GM20431 (cell line): ENCODE results near the gene MT2A.

Experiments
- in situ Hi-C: fragments of 300-500 bp; cut with MseI, MboI; formaldehyde crosslinking; loops from one replicate; pipeline ENCODE4 v1.15.0; 2020; ENCODE audit warnings: low sequenced_read_pairs; ENCODE audit not compliant: unreplicated experiment

MT2A gene

DNA sequence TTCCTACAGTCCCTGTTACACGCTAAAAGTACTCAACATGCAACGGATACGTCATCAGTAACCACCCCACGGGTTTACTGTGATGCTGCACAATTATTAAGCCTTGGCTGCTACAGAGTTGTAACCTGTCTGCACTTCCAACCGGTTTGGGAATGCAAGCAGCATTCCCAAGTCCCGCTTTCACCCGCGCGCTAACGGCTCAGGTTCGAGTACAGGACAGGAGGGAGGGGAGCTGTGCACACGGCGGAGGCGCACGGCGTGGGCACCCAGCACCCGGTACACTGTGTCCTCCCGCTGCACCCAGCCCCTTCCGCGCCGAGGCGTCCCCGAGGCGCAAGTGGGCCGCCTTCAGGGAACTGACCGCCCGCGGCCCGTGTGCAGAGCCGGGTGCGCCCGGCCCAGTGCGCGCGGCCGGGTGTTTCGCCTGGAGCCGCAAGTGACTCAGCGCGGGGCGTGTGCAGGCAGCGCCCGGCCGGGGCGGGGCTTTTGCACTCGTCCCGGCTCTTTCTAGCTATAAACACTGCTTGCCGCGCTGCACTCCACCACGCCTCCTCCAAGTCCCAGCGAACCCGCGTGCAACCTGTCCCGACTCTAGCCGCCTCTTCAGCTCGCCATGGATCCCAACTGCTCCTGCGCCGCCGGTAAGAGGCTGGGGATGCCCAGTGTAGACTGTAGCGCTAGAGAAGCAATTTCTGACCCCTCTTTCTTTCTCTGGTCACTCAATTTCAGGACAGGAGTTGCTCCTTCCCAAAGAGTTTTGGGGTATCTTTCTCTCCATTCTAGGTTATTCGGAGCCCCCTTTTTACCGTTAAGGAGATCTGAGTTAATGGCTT, at the start of gene MT2A:
MT2A (plus strand) TSS at position 542 of the 833 bp plus-strand sequence; CDS start at position 614, 72 bp downstream.
- in situ Hi-C loops, result no loop called here

DNA sequence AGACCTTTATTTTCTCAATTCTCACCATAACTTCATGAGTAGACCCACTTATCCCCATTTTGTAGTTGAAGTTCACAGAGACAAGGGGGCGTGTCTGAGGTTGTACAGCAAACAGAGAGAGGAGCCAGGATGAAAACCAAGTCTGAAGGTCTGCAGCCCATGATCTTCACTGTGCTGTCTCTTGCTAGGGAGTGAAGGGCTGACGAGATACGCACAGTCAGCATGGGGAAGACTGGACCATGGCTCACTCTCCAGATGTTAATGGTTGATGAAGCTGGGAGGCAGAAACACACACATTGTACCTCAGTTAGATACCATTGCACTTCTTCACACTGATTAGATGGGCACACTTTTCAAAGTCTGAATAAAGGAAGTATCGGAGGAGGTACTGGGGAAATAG, 49.3 kb upstream of the MT2A start:
- in situ Hi-C loops, result no loop called here

GRCh38 chr16:56560447-56560846, 47.9 kb upstream of the MT2A start:
- in situ Hi-C loops, result no loop called here

- in situ Hi-C loops, result no loop called here
Observed at GRCh38 chr16:56561126-56561525, 47.3 kb upstream of the MT2A start.

DNA sequence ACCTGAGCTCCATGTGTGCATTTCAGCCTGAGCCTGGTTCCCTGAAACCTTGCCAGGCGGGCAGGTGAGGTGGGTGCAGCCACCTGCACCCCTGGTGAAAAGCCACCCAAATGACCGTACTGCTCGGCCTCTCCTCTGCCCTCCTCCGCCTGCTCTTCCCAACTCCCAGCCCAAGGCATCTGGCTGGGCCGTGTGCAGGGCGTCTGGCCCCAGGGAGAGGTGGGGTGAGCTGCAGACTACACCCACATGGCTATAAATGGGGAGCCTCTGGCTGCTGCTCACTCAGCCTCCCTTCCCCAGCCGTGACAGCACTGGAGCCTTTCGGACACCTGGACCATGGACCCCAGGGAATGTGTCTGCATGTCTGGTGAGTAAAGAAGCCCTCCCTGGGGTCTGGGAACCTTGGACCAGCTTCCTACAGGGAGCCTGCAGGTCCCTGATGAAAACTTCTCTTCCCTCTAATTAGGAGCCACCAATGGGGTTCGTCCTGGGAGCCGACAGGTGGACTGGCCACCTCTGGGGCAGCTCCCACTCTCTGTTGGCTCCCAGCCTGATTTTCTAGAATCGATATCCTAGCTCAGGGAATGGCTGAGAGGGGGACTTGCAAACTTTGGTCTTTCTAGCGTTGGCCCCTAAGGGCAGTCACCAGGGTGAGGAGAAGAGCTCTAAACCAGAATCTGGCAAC, 43.4 kb upstream of the MT2A start, which contains the start of gene MT4:
MT4 (plus strand) TSS at position 281 of the 685 bp plus-strand sequence; CDS start at position 337, 56 bp downstream.
- in situ Hi-C loops, result no loop called here

- in situ Hi-C loops, result no loop called here
Observed at GRCh38 chr16:56569971-56570370, 38.4 kb upstream of the MT2A start.

DNA sequence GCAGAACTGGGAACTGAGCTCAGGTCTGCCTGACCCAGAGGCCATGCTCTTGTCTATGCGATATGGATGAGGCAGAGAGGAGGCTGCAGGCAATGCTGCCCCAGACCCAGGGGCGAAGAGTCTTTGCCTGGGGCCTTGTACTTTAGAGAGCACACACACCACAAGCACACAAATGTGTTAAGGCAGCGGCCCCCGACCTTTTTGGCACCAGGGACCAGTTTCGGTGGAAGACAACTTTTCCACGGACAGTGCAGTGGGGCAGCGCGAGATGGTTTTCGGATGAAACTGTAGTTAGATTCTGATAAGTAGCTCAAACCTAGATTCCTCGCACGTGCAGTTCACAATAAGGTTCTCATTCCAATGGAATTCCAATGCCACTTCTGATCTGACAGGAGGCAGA, 36.9 kb upstream of the MT2A start:
- in situ Hi-C loops, result no loop called here

DNA sequence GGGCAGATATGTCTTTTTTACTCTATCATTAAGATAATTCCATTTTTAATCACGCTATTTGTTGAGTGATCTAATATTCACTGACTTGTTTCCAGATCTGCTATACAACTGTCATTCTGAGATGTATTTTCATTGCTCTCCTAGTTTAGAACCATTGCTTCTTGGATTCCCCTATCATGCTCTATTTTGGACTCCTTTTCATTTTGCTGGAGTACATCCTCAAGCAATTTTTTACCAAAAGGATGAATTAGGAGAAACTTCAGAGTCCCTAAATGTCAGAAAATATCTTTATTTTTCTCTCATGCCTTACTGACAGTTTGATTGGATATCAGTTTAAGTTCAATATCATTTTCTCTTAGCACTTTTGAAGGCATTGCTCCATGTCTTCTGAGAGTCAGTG, 33.8 kb upstream of the MT2A start:
- in situ Hi-C loops, result no loop called here

DNA sequence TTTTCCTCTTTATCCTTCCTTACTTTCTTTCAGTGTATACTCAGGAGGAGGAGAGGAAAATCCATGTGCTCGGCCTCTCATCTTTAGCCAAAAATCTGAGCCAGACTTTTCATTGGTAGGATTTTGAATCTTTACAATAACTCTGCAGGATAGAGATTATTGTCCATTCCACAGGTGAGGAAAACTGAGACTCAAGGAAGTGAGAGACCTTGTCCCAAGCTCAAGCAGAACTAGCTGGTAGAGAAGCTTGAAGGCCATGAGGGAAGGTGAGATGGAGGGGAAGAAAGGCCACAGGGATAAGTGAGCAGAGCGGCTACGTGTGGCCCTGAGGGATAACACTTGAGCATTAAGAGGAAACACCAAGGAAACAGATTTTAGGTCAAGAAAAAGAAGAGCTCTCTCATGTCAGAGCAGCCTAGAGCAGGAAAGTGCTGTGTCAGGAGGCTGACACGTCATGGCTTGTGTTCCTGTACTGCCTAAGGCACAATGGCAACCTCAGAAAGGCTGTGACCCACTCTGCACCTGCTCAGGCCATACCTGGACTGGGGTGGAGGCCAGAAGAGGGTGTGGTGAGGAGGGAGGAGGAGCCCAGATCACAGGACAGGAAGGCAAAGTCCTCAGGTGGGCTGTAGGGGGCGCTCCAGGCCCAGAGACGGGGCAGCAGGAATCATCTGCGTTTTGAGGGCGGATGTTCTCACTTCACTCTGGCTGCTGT, 31.6 kb upstream of the MT2A start:
- in situ Hi-C loops, result no loop called here

DNA sequence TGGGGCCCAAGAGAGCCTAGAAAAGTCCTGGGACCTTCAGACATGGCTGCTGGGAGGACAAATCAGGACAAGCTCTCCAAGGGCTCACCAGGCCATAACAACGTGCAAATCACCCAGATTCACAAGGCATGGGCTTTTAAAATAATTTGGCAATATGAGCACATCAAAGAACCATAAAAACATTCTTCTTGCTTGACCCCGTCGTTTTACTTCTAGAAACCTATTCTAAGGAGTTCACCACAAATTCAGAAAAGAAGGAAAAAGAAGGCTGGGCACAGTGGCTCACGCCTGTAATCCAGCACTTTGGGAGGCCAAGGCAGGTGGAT, 31.1 kb upstream of the MT2A start:
- in situ Hi-C loops, result no loop called here

DNA sequence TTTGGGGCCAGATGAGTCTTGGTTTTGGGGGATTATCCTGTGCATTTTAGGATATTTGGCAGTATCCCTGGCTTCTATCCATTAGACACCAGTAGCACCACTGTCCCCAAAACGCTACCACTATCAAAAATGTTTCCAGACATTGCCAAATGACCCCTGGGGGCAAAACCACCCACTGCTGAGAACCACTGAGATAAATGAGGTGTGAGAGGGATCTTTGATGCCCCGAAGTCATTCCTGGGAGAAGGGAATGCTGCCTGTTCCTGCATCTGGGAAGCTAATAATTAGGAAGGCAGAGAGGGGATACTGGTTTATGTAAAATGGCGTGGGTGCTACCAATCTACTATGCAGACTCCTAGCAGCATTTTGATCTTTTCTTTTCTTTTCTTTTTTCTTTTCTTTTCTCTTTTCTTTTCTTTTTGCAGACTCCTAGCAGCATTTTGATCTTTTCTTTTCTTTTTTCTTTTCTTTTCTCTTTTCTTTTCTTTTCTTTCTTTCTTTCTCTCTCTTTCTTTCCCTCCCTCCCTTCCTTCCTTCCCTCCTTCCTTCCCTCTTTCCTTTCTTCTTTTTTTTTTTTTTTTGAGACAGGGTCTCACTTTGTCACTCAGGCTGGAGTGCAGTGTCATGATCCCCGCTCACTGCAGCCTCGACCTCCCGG, 27.9 kb upstream of the MT2A start:
- in situ Hi-C loops, result loop anchor here (5.0 kb wide), 1 partner anchor 117 kb away; no protein-coding TSS in a partner anchor

- in situ Hi-C loops, result loop anchor here (5.0 kb wide), 1 partner anchor 114 kb away; no protein-coding TSS in a partner anchor
Observed at GRCh38 chr16:56582911-56583310, 25.5 kb upstream of the MT2A start.

DNA sequence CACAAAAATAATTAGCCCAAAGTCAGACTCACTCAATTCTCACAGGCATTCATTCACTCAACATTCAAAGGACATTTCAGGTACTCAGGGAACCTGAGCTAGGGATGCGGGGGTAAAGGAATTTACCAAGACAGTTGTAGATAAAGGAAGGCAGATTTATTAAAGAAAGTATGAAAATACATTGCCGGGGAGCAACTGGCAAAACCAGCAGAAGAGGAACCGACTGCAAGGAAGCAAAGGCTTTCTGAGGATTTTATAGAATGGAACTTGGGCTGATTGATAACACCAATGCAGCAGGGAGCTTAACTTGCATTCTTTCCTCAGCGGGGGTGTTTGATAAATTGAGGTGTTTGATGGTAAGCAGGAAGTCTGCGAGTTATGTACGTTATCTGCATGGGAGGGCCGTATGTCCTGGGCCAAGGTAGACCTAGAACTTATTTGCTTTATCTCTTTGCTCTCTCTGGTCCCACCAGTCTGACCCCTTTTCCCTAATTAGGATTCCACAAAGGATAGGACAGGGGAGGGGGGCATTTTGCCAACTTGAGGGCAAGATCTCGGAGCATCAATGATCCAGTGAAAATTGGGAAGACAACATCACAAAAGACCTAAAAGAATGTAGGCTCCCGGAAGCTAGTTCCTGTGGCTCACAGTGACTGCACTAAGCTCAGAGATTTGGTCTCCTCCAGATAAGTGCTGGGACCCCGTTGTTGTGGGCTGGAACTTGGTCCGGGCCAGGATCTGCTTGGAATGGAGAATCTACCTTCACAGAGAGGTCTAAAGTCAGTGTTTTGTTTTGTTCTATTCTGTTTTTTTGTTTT, 24.8 kb upstream of the MT2A start:
- in situ Hi-C loops, result loop anchor here (5.0 kb wide), 1 partner anchor 114 kb away; no protein-coding TSS in a partner anchor

GRCh38 chr16:56584276-56584675, 24.1 kb upstream of the MT2A start:
- in situ Hi-C loops, result loop anchor here (5.0 kb wide), 1 partner anchor 113 kb away; no protein-coding TSS in a partner anchor

DNA sequence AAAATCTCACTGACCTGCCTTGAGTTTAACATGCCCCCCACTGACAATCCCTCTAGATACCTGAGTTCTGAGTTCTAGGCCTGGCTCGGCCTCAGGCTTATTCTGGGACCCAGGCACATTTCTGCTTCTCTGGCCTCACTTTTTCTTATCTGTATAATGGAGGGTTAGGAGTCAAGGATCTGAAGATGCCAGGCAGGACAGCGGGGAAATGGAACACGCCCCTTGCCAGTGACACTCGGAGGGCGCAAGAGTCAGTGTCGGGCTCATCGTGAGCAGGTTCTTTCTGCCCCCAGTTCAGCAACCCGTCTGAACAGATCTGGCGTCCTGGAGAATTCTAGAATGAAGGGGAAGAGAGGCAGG, 19.6 kb upstream of the MT2A start:
- in situ Hi-C loops, result no loop called here

DNA sequence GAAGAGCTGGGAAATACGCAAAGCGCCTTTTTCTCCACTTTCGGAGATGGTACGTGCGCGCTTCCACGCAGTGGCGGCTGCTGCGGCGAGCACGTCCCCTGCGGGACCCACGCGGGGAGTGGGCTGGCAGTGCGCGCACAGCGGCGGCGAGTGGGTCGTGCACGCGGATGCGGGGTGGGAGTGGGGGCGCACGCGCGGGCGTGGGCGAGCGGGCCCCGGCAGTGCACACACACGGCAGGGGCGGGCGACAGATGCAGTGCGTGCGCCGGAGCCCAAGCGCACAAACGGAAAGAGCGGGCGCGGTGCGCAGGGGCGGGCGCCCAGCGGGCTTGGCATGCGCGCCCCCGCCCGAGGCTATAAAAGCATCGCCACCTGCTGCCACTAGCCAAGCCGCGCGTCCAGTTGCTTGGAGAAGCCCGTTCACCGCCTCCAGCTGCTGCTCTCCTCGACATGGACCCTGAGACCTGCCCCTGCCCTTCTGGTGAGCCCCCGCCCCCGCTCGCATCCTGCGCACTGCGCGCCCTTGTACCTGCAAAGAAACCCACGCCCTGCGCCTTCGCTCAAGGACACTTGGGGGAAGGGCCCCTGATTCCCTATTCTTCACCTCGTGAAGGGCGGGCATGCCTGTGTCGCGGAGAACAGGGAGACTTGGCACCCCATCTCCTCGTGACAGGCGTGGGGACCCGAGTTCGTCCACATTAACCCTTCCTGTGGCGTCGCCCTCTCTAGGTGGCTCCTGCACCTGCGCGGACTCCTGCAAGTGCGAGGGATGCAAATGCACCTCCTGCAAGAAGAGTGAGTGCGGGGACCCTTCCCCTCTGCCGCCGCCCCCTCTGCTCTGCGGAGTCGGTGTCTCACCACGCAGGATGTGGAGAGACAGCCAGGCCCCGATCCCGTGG, 19.0 kb upstream of the MT2A start, which contains the start of gene MT3:
MT3 (plus strand) TSS at position 388 of the 899 bp plus-strand sequence; CDS start at position 451, 63 bp downstream.
- in situ Hi-C loops, result no loop called here

GRCh38 chr16:56591377-56592060, 16.9 kb upstream of the MT2A start:
- in situ Hi-C loops, result no loop called here
